HEK293T (cell line): Measurements from ENCODE around the gene ZNF467.

Experiments used
- BHLHE40 ChIP-seq: fragments of 450-650 bp; IDR thresholded peaks from 2 replicates; pipeline ENCODE4 v1.6.1; 2016; ENCODE audit warnings: mild to moderate bottlenecking, moderate library complexity, borderline replicate concordance
- CTBP1 ChIP-seq: fragments of 450-650 bp; IDR thresholded peaks from 2 replicates; pipeline ENCODE4 v1.6.1; 2016; ENCODE audit warnings: borderline replicate concordance
- ELF4 ChIP-seq: fragments of 450-650 bp; IDR thresholded peaks from 2 replicates; pipeline ENCODE4 v1.6.1; 2017; ENCODE audit warnings: antibody characterized with exemption
- FOXA1 ChIP-seq: fragments of 450-650 bp; IDR thresholded peaks from 2 replicates; pipeline ENCODE4 v1.6.1; 2016; ENCODE audit warnings: mild to moderate bottlenecking
- FOXK2 ChIP-seq: fragments of 450-650 bp; IDR thresholded peaks from 2 replicates; pipeline ENCODE4 v1.6.1; 2016; ENCODE audit warnings: mild to moderate bottlenecking
- FOXM1 ChIP-seq: fragments of 450-650 bp; IDR thresholded peaks from 2 replicates; pipeline ENCODE4 v1.6.1; 2017; ENCODE audit warnings: mild to moderate bottlenecking, borderline replicate concordance
- HDGF ChIP-seq: fragments of 450-650 bp; IDR thresholded peaks from 2 replicates; pipeline ENCODE4 v1.6.1; 2017; ENCODE audit warnings: antibody characterized with exemption, borderline replicate concordance
- LEF1 ChIP-seq: fragments of 450-650 bp; IDR thresholded peaks from 2 replicates; pipeline ENCODE4 v1.6.1; 2017; ENCODE audit warnings: mild to moderate bottlenecking, borderline replicate concordance
- NFRKB ChIP-seq: fragments of 450-650 bp; IDR thresholded peaks from 2 replicates; pipeline ENCODE4 v1.6.1; 2016; ENCODE audit warnings: mild to moderate bottlenecking, moderate library complexity
- PKNOX1 ChIP-seq: fragments of 450-650 bp; IDR thresholded peaks from 2 replicates; pipeline ENCODE4 v1.6.1; 2016
- SP1 ChIP-seq: fragments of 450-650 bp; IDR thresholded peaks from 2 replicates; pipeline ENCODE4 v1.6.1; 2017
- SUZ12 ChIP-seq: fragments of 450-650 bp; IDR thresholded peaks from 2 replicates; pipeline ENCODE4 v1.6.1; 2016; ENCODE audit warnings: mild to moderate bottlenecking
- TARDBP ChIP-seq: fragments of 450-650 bp; IDR thresholded peaks from 2 replicates; pipeline ENCODE4 v1.6.1; 2016
- ZNF384 ChIP-seq: fragments of 450-650 bp; IDR thresholded peaks from 2 replicates; pipeline ENCODE4 v1.6.1; 2016

- TF ChIP-seq ZNF384 (no peak), BHLHE40 (no peak), ELF4 (no peak), TARDBP (no peak), CTBP1 (no peak), LEF1 (no peak), HDGF (no peak), SP1 (no peak), PKNOX1 (no peak; the same call in none of the 2 replicates), FOXA1 (no peak), FOXM1 (no peak), SUZ12 (no peak), FOXK2 (no peak), NFRKB (no peak)
These were observed 36.7 kb downstream of the ZNF467 start for GRCh38 chr7:149736478-149737360.
